Mammary epithelial cell (primary cell): Measurements from ENCODE around the gene COL23A1.

Source experiments
- EZH2 ChIP-seq: IDR thresholded peaks from 2 replicates; pipeline ENCODE4 v1.6.1; 2012; ENCODE audit warnings: low read length, inconsistent platforms, borderline replicate concordance
- TF ChIP-seq, protein P1 (sequence below), 2 donors: IDR thresholded peaks in 1 of 2; conservative IDR thresholded peaks in 1 of 2; 2 replicates each; pipeline ENCODE4 v1.5.1; 2011 to 2012; ENCODE audit warnings: inconsistent platforms in 2 of 2, low read length in 2 of 2, mild to moderate bottlenecking in 2 of 2, control low read depth in 1 of 2, low read depth in 1 of 2; ENCODE audit not compliant: insufficient read depth in 1 of 2; ENCODE audit errors: extremely low read depth in 1 of 2

- TF ChIP-seq, protein P1, sequence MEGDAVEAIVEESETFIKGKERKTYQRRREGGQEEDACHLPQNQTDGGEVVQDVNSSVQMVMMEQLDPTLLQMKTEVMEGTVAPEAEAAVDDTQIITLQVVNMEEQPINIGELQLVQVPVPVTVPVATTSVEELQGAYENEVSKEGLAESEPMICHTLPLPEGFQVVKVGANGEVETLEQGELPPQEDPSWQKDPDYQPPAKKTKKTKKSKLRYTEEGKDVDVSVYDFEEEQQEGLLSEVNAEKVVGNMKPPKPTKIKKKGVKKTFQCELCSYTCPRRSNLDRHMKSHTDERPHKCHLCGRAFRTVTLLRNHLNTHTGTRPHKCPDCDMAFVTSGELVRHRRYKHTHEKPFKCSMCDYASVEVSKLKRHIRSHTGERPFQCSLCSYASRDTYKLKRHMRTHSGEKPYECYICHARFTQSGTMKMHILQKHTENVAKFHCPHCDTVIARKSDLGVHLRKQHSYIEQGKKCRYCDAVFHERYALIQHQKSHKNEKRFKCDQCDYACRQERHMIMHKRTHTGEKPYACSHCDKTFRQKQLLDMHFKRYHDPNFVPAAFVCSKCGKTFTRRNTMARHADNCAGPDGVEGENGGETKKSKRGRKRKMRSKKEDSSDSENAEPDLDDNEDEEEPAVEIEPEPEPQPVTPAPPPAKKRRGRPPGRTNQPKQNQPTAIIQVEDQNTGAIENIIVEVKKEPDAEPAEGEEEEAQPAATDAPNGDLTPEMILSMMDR (conservative IDR thresholded peaks at IDR 0.05 in 1 of 2, IDR thresholded peaks at IDR 0.05 in 1 of 2; ENCODE audit: extremely low read depth in 1 of 2, insufficient read depth in 1 of 2, low read depth in 1 of 2, low read length in 2 of 2) = no peak
- TF ChIP-seq EZH2 = no peak
Measured at GRCh38 chr5:178439493-178440180, 150.6 kb downstream of the COL23A1 start.
